ENCODE data around the gene IFI27L1. TPM values are rescaled to one million over a fixed set of nuclear protein-coding genes. Genes with fewer than 3 reads are reported as not detected.

IFI27L1 gene
- total and polyA plus RNA-seq, 2 of the 13 experiments (the other 11 are each of a cell fraction or from before 2014, with no cell fraction given), result 11.9 to 19.0 TPM

GRCh38 chr14:94079891-94080620 is 1.1 kb upstream of the IFI27L1 start:
- WGBS (ENCODE audit: low lambda C conversion rate), result 7% methylated on average over 15 of the region's 15 CpGs

More at GRCh38 chr14:94079891-94080620, 1.1 kb upstream of the IFI27L1 start:
- intact Hi-C loops (cut with micrococcal nuclease; ENCODE audit: unreplicated experiment), result loop anchor here (5.0 kb wide), 2 partner anchors 43 to 47 kb away; partner anchors contain the start of gene IFI27L2
- Histone ChIP-seq H3K4me1 (ENCODE audit: insufficient read depth, low read length) (peaks cover 66% of the 10 kb centered on the region), H4K20me1 (ENCODE audit: insufficient read depth, low read length) (peaks cover 34% of the 10 kb centered on the region), H2AFZ (ENCODE audit: low read length) (no peak overlapping the region), H3K9me3 (ENCODE audit: low read length) (peaks cover 5% of the 10 kb centered on the region), H3K4me2 (ENCODE audit: low read depth, low read length) (peak overlapping the region; percentile 79), H3K27me3 (ENCODE audit: control insufficient read depth in 1 of 2, insufficient read depth in 2 of 2, low read length in 2 of 2) (no peaks in the 10 kb centered on the region), H3K27ac (ENCODE audit: extremely low read length, insufficient read depth, low read length) (peak overlapping the region; percentile 81), H3K9ac (ENCODE audit: insufficient read depth, low read depth, low read length) (peak overlapping the region; percentile 98), H3K36me3 (replicated peaks in 1 of 2; ENCODE audit: control insufficient read depth in 1 of 2, insufficient read depth in 2 of 2, low read length in 2 of 2) (peaks cover 3 to 18% of the 10 kb centered on the region in 2 experiments; a peak in 3 of 5 replicates), H3K79me2 (ENCODE audit: insufficient read depth, low read length) (peaks cover 70% of the 10 kb centered on the region), H3K4me3 (replicated peaks in 1 of 3; ENCODE audit: insufficient read depth in 1 of 3, low read depth in 2 of 3, low read length in 3 of 3) (peak overlapping the region; percentile 75 to 99 (median 99))
- FAIRE-seq (peak; percentile 50), ATAC-seq (no peak), DNase-seq (ENCODE audit: low spot score) (peak; percentile 24)
- BruUV-seq (replicated peaks), result no TSS peak
- POLR2A ChIA-PET, result interaction anchor here (1.0 to 1.9 kb wide), 5 partner anchors 13 to 51 kb away, joined by 3 to 10 read pairs (median 4); no protein-coding TSS in a partner anchor
- in situ Hi-C loops (cut with HindIII; ENCODE audit: extremely low pct_ligation_motif_present, low pct_unique_long_range_greater_than_20kb), result no loop called here
- CTCF ChIA-PET (ENCODE audit: low intra/inter-chr PET ratio, low total read pairs), result no interaction called here
- TF ChIP-seq PCBP1 (IDR thresholded peaks at IDR 0.05; ENCODE audit: borderline replicate concordance, low read depth, low read length) (no peak), RORA (CRISPR knock-in tag; IDR thresholded peaks at IDR 0.05) (0 out of 2 replicates have a peak, but pooled peaks have one; percentile 37), NFE2 (CRISPR knock-in tag; IDR thresholded peaks at IDR 0.05) (no peak), FOXM1 (CRISPR knock-in tag; IDR thresholded peaks at IDR 0.05) (no peak), ZNF280B (CRISPR knock-in tag; IDR thresholded peaks at IDR 0.05; ENCODE audit: borderline replicate concordance) (no peak), ZNF354B (CRISPR knock-in tag; IDR thresholded peaks at IDR 0.05) (0 out of 2 replicates have a peak, but pooled peaks have one; percentile 30), SMAD1 (CRISPR knock-in tag; IDR thresholded peaks at IDR 0.05; ENCODE audit: borderline replicate concordance, low read depth) (no peak), TEAD2 (CRISPR knock-in tag; IDR thresholded peaks at IDR 0.05) (no peak), ZFP82 (CRISPR knock-in tag; IDR thresholded peaks at IDR 0.05; ENCODE audit: borderline replicate concordance) (no peak), ATF7 (IDR thresholded peaks at IDR 0.05) (no peak), ATF7 (CRISPR knock-in tag; IDR thresholded peaks at IDR 0.05) (no peak), ZMAT3 (CRISPR knock-in tag; conservative IDR thresholded peaks at IDR 0.05) (no peak), ZNF124 (CRISPR knock-in tag; IDR thresholded peaks at IDR 0.05) (0 out of 2 replicates have a peak, but pooled peaks have one; percentile 29), ARNT2 (CRISPR knock-in tag; IDR thresholded peaks at IDR 0.05; ENCODE audit: low read depth) (peak; percentile 19), BCL6 (CRISPR knock-in tag; IDR thresholded peaks at IDR 0.05) (no peak), TMF1 (CRISPR knock-in tag; IDR thresholded peaks at IDR 0.05; ENCODE audit: low read depth) (no peak), NFIC (IDR thresholded peaks at IDR 0.05; ENCODE audit: low read length) (no peak), ZNF713 (CRISPR knock-in tag; IDR thresholded peaks at IDR 0.05) (no peak), SRSF1 (optimal IDR thresholded peaks at IDR 0.05; ENCODE audit: low read depth, low read length) (no peak), CBFB (CRISPR knock-in tag; IDR thresholded peaks at IDR 0.05) (no peak), GTF3A (CRISPR knock-in tag; conservative IDR thresholded peaks at IDR 0.05) (no peak), MTF1 (CRISPR knock-in tag; IDR thresholded peaks at IDR 0.05) (no peak)
